ENCODE data around the gene ATRNL1. TPM values are rescaled to one million over a fixed set of nuclear protein-coding genes. Genes with fewer than 3 reads are reported as not detected.
"Not testable (repeated sequence)": the region's sequence is repeated elsewhere in the genome, so short reads cannot be mapped to it uniquely, and the experiment has no call there.

The ATRNL1 gene
- total RNA-seq, 1 donor from 2014 or later, result 66.0 TPM

DNA sequence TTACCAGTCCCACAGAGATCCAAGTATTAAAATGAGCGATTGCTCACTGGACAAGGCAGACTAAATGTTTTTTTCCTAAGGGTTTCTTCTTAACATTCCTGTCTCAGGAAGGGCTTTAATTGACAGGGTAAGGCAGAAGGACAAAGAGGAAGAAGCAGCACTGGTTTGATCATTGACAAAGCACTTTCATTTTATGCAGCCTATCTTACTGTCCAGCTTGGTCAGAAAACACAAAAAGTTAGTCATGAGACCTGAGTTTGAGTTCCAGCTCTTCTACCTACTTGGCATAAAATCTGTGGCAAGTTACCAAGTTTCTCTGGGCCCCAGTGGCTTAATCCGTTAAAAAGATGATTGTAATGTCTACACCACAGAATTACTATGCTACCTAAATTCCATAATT, 721.4 kb downstream of the ATRNL1 start:
- H3K36me3 Mint-ChIP-seq (ENCODE audit: low read depth), result no peaks in the 10 kb centered on the region
- H3K9me3 Mint-ChIP-seq (ENCODE audit: low read depth), result peaks cover 3% of the 10 kb centered on the region
- no peak overlapping the region for H3K4me3 Mint-ChIP-seq (ENCODE audit: unreplicated experiment)
- no peak for DNase-seq (ENCODE audit: low spot score)
- H3K27ac Mint-ChIP-seq (ENCODE audit: unreplicated experiment), result no peak overlapping the region
- no peaks in the 10 kb centered on the region for H3K4me1 Mint-ChIP-seq (ENCODE audit: low read depth)
- no peaks in the 10 kb centered on the region for H3K27me3 Mint-ChIP-seq (ENCODE audit: low read depth)
- TF ChIP-seq, protein P1, sequence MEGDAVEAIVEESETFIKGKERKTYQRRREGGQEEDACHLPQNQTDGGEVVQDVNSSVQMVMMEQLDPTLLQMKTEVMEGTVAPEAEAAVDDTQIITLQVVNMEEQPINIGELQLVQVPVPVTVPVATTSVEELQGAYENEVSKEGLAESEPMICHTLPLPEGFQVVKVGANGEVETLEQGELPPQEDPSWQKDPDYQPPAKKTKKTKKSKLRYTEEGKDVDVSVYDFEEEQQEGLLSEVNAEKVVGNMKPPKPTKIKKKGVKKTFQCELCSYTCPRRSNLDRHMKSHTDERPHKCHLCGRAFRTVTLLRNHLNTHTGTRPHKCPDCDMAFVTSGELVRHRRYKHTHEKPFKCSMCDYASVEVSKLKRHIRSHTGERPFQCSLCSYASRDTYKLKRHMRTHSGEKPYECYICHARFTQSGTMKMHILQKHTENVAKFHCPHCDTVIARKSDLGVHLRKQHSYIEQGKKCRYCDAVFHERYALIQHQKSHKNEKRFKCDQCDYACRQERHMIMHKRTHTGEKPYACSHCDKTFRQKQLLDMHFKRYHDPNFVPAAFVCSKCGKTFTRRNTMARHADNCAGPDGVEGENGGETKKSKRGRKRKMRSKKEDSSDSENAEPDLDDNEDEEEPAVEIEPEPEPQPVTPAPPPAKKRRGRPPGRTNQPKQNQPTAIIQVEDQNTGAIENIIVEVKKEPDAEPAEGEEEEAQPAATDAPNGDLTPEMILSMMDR (IDR thresholded peaks at IDR 0.05), result no peak

DNA sequence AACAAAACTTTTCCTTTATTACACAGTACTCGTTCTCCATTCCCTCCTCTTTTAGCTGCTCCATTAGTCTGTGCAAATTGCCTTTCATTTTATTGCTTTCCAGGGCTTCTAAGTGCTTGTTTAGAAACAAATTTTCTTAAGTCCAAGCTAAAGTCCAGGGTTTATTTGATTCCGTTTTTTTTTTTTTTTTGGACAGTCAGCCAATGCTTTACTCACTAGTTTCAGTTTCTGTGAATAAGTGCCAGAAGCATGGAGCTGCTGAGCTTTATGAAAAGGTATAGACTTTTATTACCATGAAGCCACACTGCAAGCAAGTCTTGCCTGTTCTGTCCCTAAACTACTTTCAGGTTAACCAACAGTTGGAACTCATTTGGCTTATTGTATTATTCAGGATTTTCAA, 724.8 kb downstream of the ATRNL1 start:
- no peaks in the 10 kb centered on the region for H3K27me3 Mint-ChIP-seq (ENCODE audit: low read depth)
- TF ChIP-seq, protein P1 (IDR thresholded peaks at IDR 0.05), result no peak
- DNase-seq (ENCODE audit: low spot score), result no peak
- peaks cover 23% of the 10 kb centered on the region for H3K9me3 Mint-ChIP-seq (ENCODE audit: low read depth)
- peak overlapping the region; percentile 45 for H3K27ac Mint-ChIP-seq (ENCODE audit: unreplicated experiment)
- no peaks in the 10 kb centered on the region for H3K4me1 Mint-ChIP-seq (ENCODE audit: low read depth)
- H3K36me3 Mint-ChIP-seq (ENCODE audit: low read depth), result peaks cover 8% of the 10 kb centered on the region
- no peak overlapping the region for H3K4me3 Mint-ChIP-seq (ENCODE audit: unreplicated experiment)

DNA sequence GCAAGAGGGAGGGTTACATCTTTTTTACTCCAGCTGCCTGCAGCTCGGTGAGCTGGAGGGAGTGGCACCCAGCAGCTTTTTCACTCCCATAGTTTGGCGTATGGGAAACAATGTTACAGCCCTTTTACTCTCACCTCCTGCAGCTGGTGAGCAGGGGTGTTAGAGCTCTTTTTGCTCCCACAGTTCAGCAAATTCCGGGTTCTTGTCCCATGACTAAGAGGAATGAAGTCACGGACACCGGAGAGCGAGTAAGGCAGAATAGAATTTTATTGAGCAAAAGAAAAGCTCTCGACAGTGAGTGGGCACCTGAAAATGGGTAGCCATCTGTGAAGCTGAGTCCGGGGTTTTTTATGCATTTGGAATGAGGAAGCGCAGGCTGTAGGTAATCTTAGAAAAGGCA, 733.2 kb downstream of the ATRNL1 start:
- Mint-ChIP-seq H3K9me3 (ENCODE audit: low read depth) (peaks cover 34% of the 10 kb centered on the region), H3K36me3 (ENCODE audit: low read depth) (peaks cover 11% of the 10 kb centered on the region), H3K4me3 (ENCODE audit: unreplicated experiment) (no peak overlapping the region), H3K4me1 (ENCODE audit: low read depth) (peaks cover 7% of the 10 kb centered on the region), H3K27me3 (ENCODE audit: low read depth) (no peaks in the 10 kb centered on the region), H3K27ac (ENCODE audit: unreplicated experiment) (no peak overlapping the region)
- DNase-seq (ENCODE audit: low spot score), result no peak
- TF ChIP-seq, protein P1 (IDR thresholded peaks at IDR 0.05), result no peak

DNA sequence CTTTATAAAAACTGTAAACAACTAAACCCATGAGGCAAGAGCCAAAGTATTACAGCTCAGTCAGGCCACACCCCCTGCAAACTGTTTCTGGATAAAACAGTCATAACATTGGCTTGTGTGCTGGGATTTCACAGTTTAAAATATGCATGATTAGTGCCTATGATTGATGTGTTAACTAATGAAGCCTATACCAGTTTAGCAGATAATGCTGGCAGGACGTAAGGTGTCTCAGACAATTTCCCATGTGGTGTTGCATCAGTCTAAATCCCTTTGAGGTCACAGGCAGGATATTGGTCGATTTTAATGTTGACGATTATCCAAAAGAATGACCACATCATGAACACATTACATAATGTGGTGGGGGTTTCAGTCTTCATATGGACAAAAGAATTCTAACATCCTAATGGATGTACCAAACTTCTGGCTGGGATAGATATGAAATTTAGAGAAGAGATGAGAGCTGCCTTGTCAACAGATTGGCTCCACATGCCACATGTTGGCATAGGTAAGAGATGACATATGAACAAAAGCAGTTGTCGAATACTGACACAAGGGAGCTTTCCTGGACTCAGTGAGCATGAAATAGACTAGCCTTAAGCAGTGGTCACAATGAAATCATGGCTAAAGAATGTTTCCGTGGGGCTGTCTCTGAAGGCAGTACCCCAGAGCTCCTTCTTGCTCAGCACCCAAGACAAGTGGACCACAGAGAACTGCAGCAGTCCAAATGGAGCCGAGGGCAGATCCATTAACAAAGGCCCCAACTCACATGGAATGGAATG, 734.3 kb downstream of the ATRNL1 start:
- DNase-seq (ENCODE audit: low spot score), result no peak
- no peaks in the 10 kb centered on the region for H3K27me3 Mint-ChIP-seq (ENCODE audit: low read depth)
- peaks cover 5% of the 10 kb centered on the region for H3K36me3 Mint-ChIP-seq (ENCODE audit: low read depth)
- H3K9me3 Mint-ChIP-seq (ENCODE audit: low read depth), result peaks cover 24% of the 10 kb centered on the region
- no peak overlapping the region for H3K27ac Mint-ChIP-seq (ENCODE audit: unreplicated experiment)
- H3K4me1 Mint-ChIP-seq (ENCODE audit: low read depth), result peaks cover 7% of the 10 kb centered on the region
- TF ChIP-seq, protein P1 (IDR thresholded peaks at IDR 0.05), result no peak
- H3K4me3 Mint-ChIP-seq (ENCODE audit: unreplicated experiment), result no peak overlapping the region

DNA sequence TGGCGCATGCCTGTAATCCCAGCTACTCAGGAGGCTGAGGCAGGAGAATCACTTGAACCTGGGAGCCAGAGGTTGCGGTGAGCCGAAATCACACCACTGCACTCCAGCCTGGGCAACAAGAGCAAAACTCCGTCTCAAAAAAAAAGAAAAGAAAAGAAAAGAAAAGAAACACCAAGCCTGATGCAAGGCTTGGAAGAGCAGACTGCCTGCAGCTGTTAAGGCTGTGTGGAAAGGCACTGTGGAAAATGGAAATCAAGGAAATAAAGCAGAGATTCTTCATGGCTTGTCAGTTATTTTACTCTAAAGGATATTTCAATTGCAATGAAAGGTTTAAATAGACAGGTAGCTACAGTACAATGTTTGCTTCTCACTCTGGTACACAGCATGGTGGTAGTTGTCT, 735.0 kb downstream of the ATRNL1 start:
- peaks cover 17% of the 10 kb centered on the region for H3K9me3 Mint-ChIP-seq (ENCODE audit: low read depth)
- not testable (repeated sequence) for H3K27me3 Mint-ChIP-seq (ENCODE audit: low read depth); DNase-seq (ENCODE audit: low spot score); H3K27ac Mint-ChIP-seq (ENCODE audit: unreplicated experiment); H3K4me1 Mint-ChIP-seq (ENCODE audit: low read depth); H3K36me3 Mint-ChIP-seq (ENCODE audit: low read depth); H3K4me3 Mint-ChIP-seq (ENCODE audit: unreplicated experiment)
